K562 (cell line): ENCODE results near the gene HOXB5. TPM values are rescaled to one million over a fixed set of nuclear protein-coding genes. Genes with fewer than 3 reads are reported as not detected.

ENCODE experiments used
- CHCHD3 ChIP-seq: fragments of 250-450 bp; sonication (Bioruptor Pico); IDR thresholded peaks from 2 replicates; pipeline ENCODE4 v2.1.2; 2022; ENCODE audit warnings: mild to moderate bottlenecking
- FOXJ2 ChIP-seq: fragments of 200-800 bp; sonication (Bioruptor generic); IDR thresholded peaks from 2 replicates; pipeline ENCODE4 v1.6.1; 2016; ENCODE audit warnings: missing genetic modification characterization, missing compliant biosample characterization
- FOXK2 ChIP-seq, 2 experiments: fragments of 450-650 bp; IDR thresholded peaks in 1 of 2; conservative IDR thresholded peaks in 1 of 2; 2 replicates each; pipeline ENCODE4 v1.6.1; 2016; ENCODE audit warnings: low read depth in 2 of 2, mild to moderate bottlenecking in 1 of 2
- JUNB ChIP-seq: fragments of 450-650 bp; formaldehyde crosslinking; conservative IDR thresholded peaks from 2 replicates; pipeline ENCODE4 v1.4.0; 2020; ENCODE audit warnings: mild to moderate bottlenecking
- MEF2A ChIP-seq: IDR thresholded peaks from 2 replicates; pipeline ENCODE4 v1.6.1; 2011; ENCODE audit warnings: low read depth, mild to moderate bottlenecking, low read length, moderate library complexity; ENCODE audit not compliant: control insufficient read depth
- RHOXF2B ChIP-seq: fragments of 250-450 bp; sonication (Bioruptor Pico); conservative IDR thresholded peaks from 2 replicates; pipeline ENCODE4 v1.5.1; 2021
- SIN3B ChIP-seq: fragments of 450-650 bp; IDR thresholded peaks from 2 replicates; pipeline ENCODE4 v1.6.1; 2017; ENCODE audit warnings: low read depth, mild to moderate bottlenecking, moderate library complexity
- SPI1 ChIP-seq: IDR thresholded peaks from 2 replicates; pipeline ENCODE4 v1.6.1; 2011; ENCODE audit warnings: low read depth, low read length, control low read depth, borderline replicate concordance
- TAF9B ChIP-seq: fragments of 450-650 bp; IDR thresholded peaks from 2 replicates; pipeline ENCODE4 v1.6.1; 2018; ENCODE audit warnings: mild to moderate bottlenecking; ENCODE audit not compliant: partially characterized antibody
- ZC3H11A ChIP-seq: IDR thresholded peaks from 2 replicates; pipeline ENCODE4 v1.6.1; 2012; ENCODE audit warnings: low read depth, low read length, improper control_type of control experiment
- ZNF23 ChIP-seq: fragments of 250-450 bp; sonication (Bioruptor Pico); IDR thresholded peaks from 2 replicates; pipeline ENCODE4 v1.4.0; 2020; ENCODE audit warnings: mild to moderate bottlenecking
- ZNF431 ChIP-seq: sonication (generic); formaldehyde crosslinking; IDR thresholded peaks from 2 replicates; pipeline ENCODE4 v1.8.0; 2022; ENCODE audit warnings: mild to moderate bottlenecking, missing genetic modification reagents
- ZNF444 ChIP-seq: fragments of 250-450 bp; sonication (Bioruptor Pico); IDR thresholded peaks from 2 replicates; pipeline ENCODE4 v1.4.0; 2020; ENCODE audit warnings: mild to moderate bottlenecking, moderate library complexity
- ZNF445 ChIP-seq: fragments of 250-450 bp; sonication (Bioruptor Pico); IDR thresholded peaks from 2 replicates; pipeline ENCODE4 v1.4.0; 2020; ENCODE audit warnings: low read depth, mild to moderate bottlenecking, moderate library complexity
- ZNF644 ChIP-seq: fragments of 200-800 bp; sonication (Bioruptor generic); IDR thresholded peaks from 2 replicates; pipeline ENCODE4 v1.6.1; 2016; ENCODE audit warnings: low read depth, missing genetic modification characterization, missing compliant biosample characterization
- polyA plus RNA-seq, 8 experiments: library from polyadenylated mRNA; depleted of rRNA in 4 of 8; stranded (reverse) in 5 of 8; unstranded in 3 of 8; fragments of >200 nt; fragmentation: Nextera tagmentation in 2 of 8; fragmentation: Illumina TruSeq in 1 of 8; extraction: Ambion mirVana in 2 of 8; extraction: Trizol in 1 of 8; gene quantifications; 2 replicates each; pipeline versions ENCODE4 v1.2.1 to v1.2.3, GENCODE V29; 2011 to 2014; ENCODE audit warnings: inconsistent platforms in 1 of 8, missing spikeins in 1 of 8
- total RNA-seq, 7 experiments: library from RNA; depleted of rRNA in 6 of 7; stranded (reverse); fragments of >200 nt in 6 of 7; fragmentation: Illumina TruSeq in 2 of 7; extraction: Trizol in 2 of 7; gene quantifications; 2 replicates each; pipeline versions ENCODE4 v1.2.1 to v1.2.3, GENCODE V29; 2011 to 2021; ENCODE audit warnings: low replicate concordance in 1 of 7
- TF ChIP-seq, protein P1 (sequence below): fragments of 450-650 bp; IDR thresholded peaks from 2 replicates; pipeline ENCODE4 v1.6.1; 2016; ENCODE audit warnings: missing biosample characterization, missing genetic modification characterization
- TF ChIP-seq, protein P2 (sequence below): sonication (generic); formaldehyde crosslinking; IDR thresholded peaks from 2 replicates; pipeline ENCODE4 v1.8.0; 2022; ENCODE audit warnings: mild to moderate bottlenecking, low read depth, missing genetic modification reagents
- TF ChIP-seq, protein P3 (sequence below): fragments of 200-400 bp; formaldehyde crosslinking; IDR thresholded peaks from 2 replicates; pipeline ENCODE4 v1.6.1; 2017; ENCODE audit warnings: mild to moderate bottlenecking, low read depth, low read length, moderate library complexity
- TF ChIP-seq, protein P4 (sequence below): fragments of 250-450 bp; sonication (Bioruptor Pico); IDR thresholded peaks from 2 replicates; pipeline ENCODE4 v1.5.0; 2021
- TF ChIP-seq, protein P5 (sequence below): sonication (generic); formaldehyde crosslinking; IDR thresholded peaks from 2 replicates; pipeline ENCODE4 v1.8.0; 2022; ENCODE audit warnings: mild to moderate bottlenecking, missing genetic modification reagents

The HOXB5 gene
- total and polyA plus RNA-seq, 9 of the 15 experiments (the other 6 are each of a cell fraction or from before 2014, with no cell fraction given) = 0.24 to 2.7 (median 0.65) TPM

DNA sequence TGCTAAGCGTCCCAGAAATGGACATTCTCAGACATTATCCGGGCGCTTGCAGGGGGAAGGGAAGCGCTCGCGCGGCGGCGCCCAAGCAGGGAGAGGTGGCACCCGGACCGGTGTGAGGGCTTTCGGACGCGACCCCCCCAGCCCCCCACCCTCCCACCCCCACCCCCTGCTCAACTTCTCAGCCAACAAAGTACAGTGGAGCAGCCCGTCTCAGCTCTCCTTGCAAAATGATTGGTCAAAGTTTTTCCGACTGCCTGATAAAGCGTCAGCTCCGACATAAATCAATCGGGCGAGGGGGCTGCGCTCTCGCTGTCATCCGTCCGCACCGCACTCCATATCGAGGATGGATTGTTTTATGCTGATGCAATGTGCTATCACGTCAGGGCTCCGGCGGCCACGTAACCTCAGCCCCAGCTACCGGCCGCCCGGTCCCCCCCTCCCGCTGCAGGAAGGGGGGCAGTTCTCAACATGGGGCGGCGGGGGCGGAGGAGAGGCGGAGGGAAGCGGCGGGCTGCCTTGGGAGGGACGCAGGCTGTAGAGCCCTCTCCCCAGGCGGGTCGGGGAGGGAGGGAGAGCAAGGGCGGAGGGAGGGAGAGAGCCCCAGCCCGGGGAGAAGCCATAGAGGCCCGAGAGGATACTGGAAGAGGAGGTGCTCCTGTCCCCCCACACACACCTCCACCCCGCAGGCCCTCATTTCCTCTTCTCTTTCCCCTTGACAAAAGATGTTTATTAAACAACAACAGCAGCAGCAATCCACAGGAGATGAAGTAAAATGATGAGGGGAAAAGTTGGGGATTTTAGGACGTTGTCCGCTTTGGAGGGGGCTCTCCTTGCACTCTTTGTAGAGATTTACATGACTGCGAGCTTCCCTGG, 32.9 kb upstream of the HOXB5 start, which contains the start of gene HOXB9 (continued):
- TF ChIP-seq, protein P1, sequence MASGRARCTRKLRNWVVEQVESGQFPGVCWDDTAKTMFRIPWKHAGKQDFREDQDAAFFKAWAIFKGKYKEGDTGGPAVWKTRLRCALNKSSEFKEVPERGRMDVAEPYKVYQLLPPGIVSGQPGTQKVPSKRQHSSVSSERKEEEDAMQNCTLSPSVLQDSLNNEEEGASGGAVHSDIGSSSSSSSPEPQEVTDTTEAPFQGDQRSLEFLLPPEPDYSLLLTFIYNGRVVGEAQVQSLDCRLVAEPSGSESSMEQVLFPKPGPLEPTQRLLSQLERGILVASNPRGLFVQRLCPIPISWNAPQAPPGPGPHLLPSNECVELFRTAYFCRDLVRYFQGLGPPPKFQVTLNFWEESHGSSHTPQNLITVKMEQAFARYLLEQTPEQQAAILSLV (tag) = peak; percentile 90
- TF ChIP-seq ZNF445 (CRISPR knock-in tag) = no peak
- no peak for TF ChIP-seq JUNB (CRISPR knock-in tag)
- TF ChIP-seq TAF9B = peak; percentile 94
- no peak for TF ChIP-seq SPI1
- TF ChIP-seq ZNF23 (CRISPR knock-in tag) = no peak
- peak; percentile 51 to 71; a peak in 3 of 4 replicates for TF ChIP-seq FOXK2 (conservative IDR thresholded peaks at IDR 0.05 in 1 of 2, IDR thresholded peaks at IDR 0.05 in 1 of 2; ENCODE audit: low read depth in 2 of 2)
- no peak for TF ChIP-seq ZC3H11A
- TF ChIP-seq FOXJ2 (tag) = peak; percentile 75; the same call in 1 of the 2 replicates
- no peak for TF ChIP-seq CHCHD3
- TF ChIP-seq ZNF431 (CRISPR knock-in tag) = 0 out of 2 replicates have a peak, but pooled peaks have one; percentile 54
- TF ChIP-seq MEF2A = no peak
- TF ChIP-seq, protein P2, sequence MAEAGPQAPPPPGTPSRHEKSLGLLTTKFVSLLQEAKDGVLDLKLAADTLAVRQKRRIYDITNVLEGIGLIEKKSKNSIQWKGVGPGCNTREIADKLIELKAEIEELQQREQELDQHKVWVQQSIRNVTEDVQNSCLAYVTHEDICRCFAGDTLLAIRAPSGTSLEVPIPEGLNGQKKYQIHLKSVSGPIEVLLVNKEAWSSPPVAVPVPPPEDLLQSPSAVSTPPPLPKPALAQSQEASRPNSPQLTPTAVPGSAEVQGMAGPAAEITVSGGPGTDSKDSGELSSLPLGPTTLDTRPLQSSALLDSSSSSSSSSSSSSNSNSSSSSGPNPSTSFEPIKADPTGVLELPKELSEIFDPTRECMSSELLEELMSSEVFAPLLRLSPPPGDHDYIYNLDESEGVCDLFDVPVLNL (CRISPR knock-in tag) = no peak
- peak; percentile 12; the same call in 1 of the 2 replicates for TF ChIP-seq ZNF644 (tag)
- TF ChIP-seq, protein P3, sequence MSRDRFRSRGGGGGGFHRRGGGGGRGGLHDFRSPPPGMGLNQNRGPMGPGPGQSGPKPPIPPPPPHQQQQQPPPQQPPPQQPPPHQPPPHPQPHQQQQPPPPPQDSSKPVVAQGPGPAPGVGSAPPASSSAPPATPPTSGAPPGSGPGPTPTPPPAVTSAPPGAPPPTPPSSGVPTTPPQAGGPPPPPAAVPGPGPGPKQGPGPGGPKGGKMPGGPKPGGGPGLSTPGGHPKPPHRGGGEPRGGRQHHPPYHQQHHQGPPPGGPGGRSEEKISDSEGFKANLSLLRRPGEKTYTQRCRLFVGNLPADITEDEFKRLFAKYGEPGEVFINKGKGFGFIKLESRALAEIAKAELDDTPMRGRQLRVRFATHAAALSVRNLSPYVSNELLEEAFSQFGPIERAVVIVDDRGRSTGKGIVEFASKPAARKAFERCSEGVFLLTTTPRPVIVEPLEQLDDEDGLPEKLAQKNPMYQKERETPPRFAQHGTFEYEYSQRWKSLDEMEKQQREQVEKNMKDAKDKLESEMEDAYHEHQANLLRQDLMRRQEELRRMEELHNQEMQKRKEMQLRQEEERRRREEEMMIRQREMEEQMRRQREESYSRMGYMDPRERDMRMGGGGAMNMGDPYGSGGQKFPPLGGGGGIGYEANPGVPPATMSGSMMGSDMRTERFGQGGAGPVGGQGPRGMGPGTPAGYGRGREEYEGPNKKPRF = no peak
- TF ChIP-seq, protein P4, sequence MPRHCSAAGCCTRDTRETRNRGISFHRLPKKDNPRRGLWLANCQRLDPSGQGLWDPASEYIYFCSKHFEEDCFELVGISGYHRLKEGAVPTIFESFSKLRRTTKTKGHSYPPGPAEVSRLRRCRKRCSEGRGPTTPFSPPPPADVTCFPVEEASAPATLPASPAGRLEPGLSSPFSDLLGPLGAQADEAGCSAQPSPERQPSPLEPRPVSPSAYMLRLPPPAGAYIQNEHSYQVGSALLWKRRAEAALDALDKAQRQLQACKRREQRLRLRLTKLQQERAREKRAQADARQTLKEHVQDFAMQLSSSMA (CRISPR knock-in tag) = no peak
- TF ChIP-seq RHOXF2B (CRISPR knock-in tag) = no peak
- peak; percentile 29; the same call in 1 of the 2 replicates for TF ChIP-seq ZNF444 (CRISPR knock-in tag)
- TF ChIP-seq, protein P5, sequence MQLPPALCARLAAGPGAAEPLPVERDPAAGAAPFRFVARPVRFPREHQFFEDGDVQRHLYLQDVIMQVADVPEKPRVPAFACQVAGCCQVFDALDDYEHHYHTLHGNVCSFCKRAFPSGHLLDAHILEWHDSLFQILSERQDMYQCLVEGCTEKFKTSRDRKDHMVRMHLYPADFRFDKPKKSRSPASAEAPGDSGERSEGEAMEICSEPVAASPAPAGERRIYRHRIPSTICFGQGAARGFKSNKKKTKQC (CRISPR knock-in tag) = no peak
- no peak for TF ChIP-seq SIN3B
